Measurements from ENCODE around the gene ARRDC2. TPM values are rescaled to one million over a fixed set of nuclear protein-coding genes. Genes with fewer than 3 reads are reported as not detected.

Gene ARRDC2
- total and polyA plus RNA-seq, 2 of the 13 experiments (the other 11 are each of a cell fraction or from before 2014, with no cell fraction given): 2.1 to 3.4 TPM

- TF ChIP-seq AHDC1 (CRISPR knock-in tag; IDR thresholded peaks at IDR 0.05; ENCODE audit: borderline replicate concordance): no peak
- TF ChIP-seq ZNF816 (CRISPR knock-in tag; IDR thresholded peaks at IDR 0.05; ENCODE audit: borderline replicate concordance): no peak
- TF ChIP-seq NFE2L2 (IDR thresholded peaks at IDR 0.05; ENCODE audit: low read length): no peak
- peak; percentile 79 for TF ChIP-seq MYPOP (CRISPR knock-in tag; IDR thresholded peaks at IDR 0.05)
- no peak for TF ChIP-seq RARG (CRISPR knock-in tag; IDR thresholded peaks at IDR 0.05; ENCODE audit: low read depth)
- no peak for TF ChIP-seq ZSCAN30 (CRISPR knock-in tag; IDR thresholded peaks at IDR 0.05)
- TF ChIP-seq ZBTB14 (CRISPR knock-in tag; IDR thresholded peaks at IDR 0.05): peak; percentile 66
- TF ChIP-seq NR2F1 (CRISPR knock-in tag; IDR thresholded peaks at IDR 0.05): no peak
- TF ChIP-seq ZNF768 (CRISPR knock-in tag; IDR thresholded peaks at IDR 0.05): no peak; the same call in 1 of the 2 replicates
- TF ChIP-seq ZNF878 (CRISPR knock-in tag; IDR thresholded peaks at IDR 0.05): 0 out of 2 replicates have a peak, but pooled peaks have one; percentile 48
- 0 out of 2 replicates have a peak, but pooled peaks have one; percentile 64 for TF ChIP-seq ETS1 (CRISPR knock-in tag; IDR thresholded peaks at IDR 0.05)
- TF ChIP-seq ZNF460 (CRISPR knock-in tag; IDR thresholded peaks at IDR 0.05; ENCODE audit: borderline replicate concordance): no peak
- TF ChIP-seq ZNF230 (CRISPR knock-in tag; IDR thresholded peaks at IDR 0.05): peak; percentile 56; the same call in 1 of the 2 replicates
- no peak for TF ChIP-seq SKI (IDR thresholded peaks at IDR 0.05; ENCODE audit: partially characterized antibody)
- no peak for TF ChIP-seq SSRP1 (CRISPR knock-in tag; IDR thresholded peaks at IDR 0.05)
- no peak for TF ChIP-seq BRF2 (CRISPR knock-in tag; IDR thresholded peaks at IDR 0.05)
- no peak for TF ChIP-seq NFE2L1 (CRISPR knock-in tag; IDR thresholded peaks at IDR 0.05; ENCODE audit: borderline replicate concordance)
Measured at GRCh38 chr19:18000915-18001776, 6.8 kb upstream of the ARRDC2 start (continued).
